HCT116 (cell line): ENCODE measurements around the gene ARIH2.

Experiments used
- EZH2 ChIP-seq: fragments of 200-600 bp; sonication (generic); IDR thresholded peaks from 2 replicates; pipeline ENCODE4 v1.6.1; 2017; ENCODE audit warnings: antibody characterized with exemption, mixed run types
- POLR2AphosphoS5 ChIP-seq: IDR thresholded peaks from 2 replicates; pipeline ENCODE4 v1.6.1; 2011; ENCODE audit warnings: mild to moderate bottlenecking, low read depth, low read length, moderate library complexity
- SIN3A ChIP-seq: IDR thresholded peaks from 2 replicates; pipeline ENCODE4 v1.6.1; 2012; ENCODE audit warnings: low read depth
- ZNF274 ChIP-seq: fragments of 200-500 bp; sonication (Bioruptor generic); IDR thresholded peaks from 2 replicates; pipeline ENCODE4 v1.6.1; 2014; ENCODE audit warnings: mild to moderate bottlenecking, low read depth, low read length, inconsistent platforms
- TF ChIP-seq, protein P1 (sequence below): IDR thresholded peaks from 2 replicates; pipeline ENCODE4 v1.6.1; 2012
- TF ChIP-seq, protein P2 (sequence below), 3 experiments: fragments of 200-600 bp in 1 of 3; sonication (generic) in 1 of 3; IDR thresholded peaks in 2 of 3; conservative IDR thresholded peaks in 1 of 3; 2 replicates each; pipeline ENCODE4 v1.5.1; 2012 to 2017; ENCODE audit warnings: low read depth in 2 of 3, low read length in 2 of 3, antibody characterized with exemption in 1 of 3, borderline replicate concordance in 1 of 3, control low read depth in 1 of 3, mild to moderate bottlenecking in 1 of 3, mixed read lengths in 1 of 3, mixed run types in 1 of 3, moderate library complexity in 1 of 3; ENCODE audit not compliant: insufficient read depth in 1 of 3
- TF ChIP-seq, protein P3 (sequence below): IDR thresholded peaks from 2 replicates; pipeline ENCODE4 v1.6.1; 2012
- TF ChIP-seq, protein P4 (sequence below): IDR thresholded peaks from 2 replicates; pipeline ENCODE4 v1.6.1; 2012; ENCODE audit warnings: low read depth

DNA sequence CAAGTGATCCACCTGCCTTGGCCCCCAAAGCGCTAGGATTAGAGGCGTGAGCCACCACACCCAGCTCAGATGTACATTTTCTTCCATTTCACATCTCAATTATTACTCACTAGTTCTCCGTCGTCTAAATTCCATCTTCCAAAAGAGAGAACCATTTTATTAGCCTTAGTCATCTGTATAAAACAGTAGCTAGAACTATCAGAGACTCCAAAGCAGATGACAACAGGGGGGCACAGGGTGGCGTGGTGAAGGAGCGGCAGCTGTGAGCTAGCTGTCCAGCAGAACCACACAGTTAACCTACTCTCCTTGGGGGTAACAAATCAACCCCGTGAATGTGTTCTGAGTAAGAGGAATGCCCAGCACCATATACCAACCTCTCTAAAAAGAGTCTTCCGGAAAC lies 27.0 kb upstream of the ARIH2 start:
- no peak for TF ChIP-seq EZH2
- TF ChIP-seq, protein P1, sequence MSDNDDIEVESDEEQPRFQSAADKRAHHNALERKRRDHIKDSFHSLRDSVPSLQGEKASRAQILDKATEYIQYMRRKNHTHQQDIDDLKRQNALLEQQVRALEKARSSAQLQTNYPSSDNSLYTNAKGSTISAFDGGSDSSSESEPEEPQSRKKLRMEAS = no peak
- TF ChIP-seq, protein P2, sequence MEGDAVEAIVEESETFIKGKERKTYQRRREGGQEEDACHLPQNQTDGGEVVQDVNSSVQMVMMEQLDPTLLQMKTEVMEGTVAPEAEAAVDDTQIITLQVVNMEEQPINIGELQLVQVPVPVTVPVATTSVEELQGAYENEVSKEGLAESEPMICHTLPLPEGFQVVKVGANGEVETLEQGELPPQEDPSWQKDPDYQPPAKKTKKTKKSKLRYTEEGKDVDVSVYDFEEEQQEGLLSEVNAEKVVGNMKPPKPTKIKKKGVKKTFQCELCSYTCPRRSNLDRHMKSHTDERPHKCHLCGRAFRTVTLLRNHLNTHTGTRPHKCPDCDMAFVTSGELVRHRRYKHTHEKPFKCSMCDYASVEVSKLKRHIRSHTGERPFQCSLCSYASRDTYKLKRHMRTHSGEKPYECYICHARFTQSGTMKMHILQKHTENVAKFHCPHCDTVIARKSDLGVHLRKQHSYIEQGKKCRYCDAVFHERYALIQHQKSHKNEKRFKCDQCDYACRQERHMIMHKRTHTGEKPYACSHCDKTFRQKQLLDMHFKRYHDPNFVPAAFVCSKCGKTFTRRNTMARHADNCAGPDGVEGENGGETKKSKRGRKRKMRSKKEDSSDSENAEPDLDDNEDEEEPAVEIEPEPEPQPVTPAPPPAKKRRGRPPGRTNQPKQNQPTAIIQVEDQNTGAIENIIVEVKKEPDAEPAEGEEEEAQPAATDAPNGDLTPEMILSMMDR (IDR thresholded peaks at IDR 0.05 in 2 of 3, conservative IDR thresholded peaks at IDR 0.05 in 1 of 3; ENCODE audit: borderline replicate concordance in 1 of 3, insufficient read depth in 1 of 3, low read depth in 2 of 3, low read length in 2 of 3) = no peak
- TF ChIP-seq, protein P3, sequence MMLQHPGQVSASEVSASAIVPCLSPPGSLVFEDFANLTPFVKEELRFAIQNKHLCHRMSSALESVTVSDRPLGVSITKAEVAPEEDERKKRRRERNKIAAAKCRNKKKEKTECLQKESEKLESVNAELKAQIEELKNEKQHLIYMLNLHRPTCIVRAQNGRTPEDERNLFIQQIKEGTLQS = no peak
- TF ChIP-seq, protein P4, sequence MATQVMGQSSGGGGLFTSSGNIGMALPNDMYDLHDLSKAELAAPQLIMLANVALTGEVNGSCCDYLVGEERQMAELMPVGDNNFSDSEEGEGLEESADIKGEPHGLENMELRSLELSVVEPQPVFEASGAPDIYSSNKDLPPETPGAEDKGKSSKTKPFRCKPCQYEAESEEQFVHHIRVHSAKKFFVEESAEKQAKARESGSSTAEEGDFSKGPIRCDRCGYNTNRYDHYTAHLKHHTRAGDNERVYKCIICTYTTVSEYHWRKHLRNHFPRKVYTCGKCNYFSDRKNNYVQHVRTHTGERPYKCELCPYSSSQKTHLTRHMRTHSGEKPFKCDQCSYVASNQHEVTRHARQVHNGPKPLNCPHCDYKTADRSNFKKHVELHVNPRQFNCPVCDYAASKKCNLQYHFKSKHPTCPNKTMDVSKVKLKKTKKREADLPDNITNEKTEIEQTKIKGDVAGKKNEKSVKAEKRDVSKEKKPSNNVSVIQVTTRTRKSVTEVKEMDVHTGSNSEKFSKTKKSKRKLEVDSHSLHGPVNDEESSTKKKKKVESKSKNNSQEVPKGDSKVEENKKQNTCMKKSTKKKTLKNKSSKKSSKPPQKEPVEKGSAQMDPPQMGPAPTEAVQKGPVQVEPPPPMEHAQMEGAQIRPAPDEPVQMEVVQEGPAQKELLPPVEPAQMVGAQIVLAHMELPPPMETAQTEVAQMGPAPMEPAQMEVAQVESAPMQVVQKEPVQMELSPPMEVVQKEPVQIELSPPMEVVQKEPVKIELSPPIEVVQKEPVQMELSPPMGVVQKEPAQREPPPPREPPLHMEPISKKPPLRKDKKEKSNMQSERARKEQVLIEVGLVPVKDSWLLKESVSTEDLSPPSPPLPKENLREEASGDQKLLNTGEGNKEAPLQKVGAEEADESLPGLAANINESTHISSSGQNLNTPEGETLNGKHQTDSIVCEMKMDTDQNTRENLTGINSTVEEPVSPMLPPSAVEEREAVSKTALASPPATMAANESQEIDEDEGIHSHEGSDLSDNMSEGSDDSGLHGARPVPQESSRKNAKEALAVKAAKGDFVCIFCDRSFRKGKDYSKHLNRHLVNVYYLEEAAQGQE = no peak
- TF ChIP-seq ZNF274 = no peak
- no peak for TF ChIP-seq SIN3A
- TF ChIP-seq POLR2AphosphoS5 = no peak
